NOMO-1 treated with DMSO at 0.1 percent for 48 hours (cell line): ENCODE results near the gene ABCC8.
"Not testable (repeated sequence)": the region's sequence is repeated elsewhere in the genome, so short reads cannot be mapped to it uniquely, and the experiment has no call there.

ENCODE experiments used
- DNase-seq: peaks from one replicate; lab custom pipeline; 2025; ENCODE audit not compliant: unreplicated experiment; lab: John Stamatoyannopoulos, UW

Gene ABCC8

DNA sequence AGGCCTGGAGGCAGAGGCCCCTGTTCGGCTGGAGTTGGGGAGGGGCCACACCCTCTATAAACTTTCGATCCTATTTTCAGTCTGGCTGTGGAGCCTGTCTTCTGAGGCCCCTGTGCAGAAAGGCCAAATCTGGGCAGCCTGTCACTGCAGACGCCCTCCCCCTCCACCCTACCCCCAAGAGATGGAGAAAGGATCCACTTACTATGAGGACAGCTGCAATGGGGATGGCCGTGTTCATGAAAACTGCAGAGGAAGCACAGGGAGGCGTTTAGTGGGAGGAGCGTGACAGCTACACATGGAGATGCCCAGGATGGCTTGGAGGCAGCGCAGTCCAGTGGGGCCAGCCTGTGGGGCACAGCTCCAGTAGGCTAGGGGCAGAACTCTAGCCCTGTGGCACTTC is 44.6 kb downstream of the ABCC8 start:
- DNase-seq: no peak

DNA sequence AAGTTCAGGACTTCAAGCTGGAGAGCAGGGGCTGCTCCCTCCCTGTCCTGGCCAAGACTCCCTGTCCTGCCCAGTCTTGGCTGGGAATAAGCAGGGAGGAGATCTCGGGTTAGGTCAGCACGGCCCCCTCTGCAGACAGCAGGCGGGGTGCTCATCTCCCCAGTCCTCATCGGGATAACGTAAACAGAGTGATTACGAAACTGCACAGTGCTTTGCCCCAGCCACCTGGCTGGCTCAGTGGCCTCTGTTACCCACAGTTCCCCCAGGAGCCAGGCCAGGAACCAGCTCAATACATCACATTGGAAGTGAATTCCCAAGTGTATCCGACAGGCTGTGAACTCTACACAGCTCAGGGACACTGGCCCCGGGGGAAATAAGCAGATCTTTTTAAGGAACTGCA is 45.5 kb downstream of the ABCC8 start:
- no peak for DNase-seq

DNA sequence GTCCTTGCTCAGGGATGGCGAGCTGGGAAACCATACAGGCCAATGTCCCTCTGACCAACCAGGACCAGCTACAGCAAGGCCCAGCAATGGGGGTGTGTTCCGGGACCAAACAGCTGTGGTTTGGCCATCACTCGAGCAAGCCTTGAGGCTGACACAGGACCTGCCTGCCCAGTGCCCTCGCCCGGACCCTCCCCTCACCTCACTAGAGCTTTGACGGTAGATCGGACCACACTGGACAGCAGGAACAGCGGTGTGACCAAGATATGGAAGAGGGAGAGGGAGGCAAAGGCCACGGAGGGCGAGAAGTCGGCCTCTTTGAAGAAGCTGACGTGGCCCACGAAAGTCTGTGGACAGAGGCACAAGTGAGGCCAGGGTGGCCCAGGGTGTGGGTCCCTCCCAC is 46.0 kb downstream of the ABCC8 start:
- no peak for DNase-seq

DNA sequence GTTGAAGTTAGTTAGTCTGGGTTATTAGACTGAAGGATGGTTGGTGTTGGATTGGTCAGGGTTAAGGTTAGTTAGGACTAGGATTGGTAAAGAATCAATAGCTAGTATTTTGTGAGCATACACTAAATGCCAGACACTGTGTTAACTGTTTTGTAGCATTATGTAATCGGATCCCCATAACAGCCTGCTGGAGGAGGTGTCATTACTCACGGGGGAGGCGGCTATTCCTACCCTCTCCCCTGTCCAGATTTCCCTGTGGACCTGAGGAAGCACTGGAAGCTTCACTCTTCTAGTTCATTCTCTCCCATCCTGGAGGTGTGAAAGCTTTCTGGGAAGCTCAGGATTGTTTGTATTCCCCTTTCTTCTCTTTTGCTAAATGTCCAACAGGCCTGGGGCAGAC is 47.7 kb downstream of the ABCC8 start:
- DNase-seq: no peak

DNA sequence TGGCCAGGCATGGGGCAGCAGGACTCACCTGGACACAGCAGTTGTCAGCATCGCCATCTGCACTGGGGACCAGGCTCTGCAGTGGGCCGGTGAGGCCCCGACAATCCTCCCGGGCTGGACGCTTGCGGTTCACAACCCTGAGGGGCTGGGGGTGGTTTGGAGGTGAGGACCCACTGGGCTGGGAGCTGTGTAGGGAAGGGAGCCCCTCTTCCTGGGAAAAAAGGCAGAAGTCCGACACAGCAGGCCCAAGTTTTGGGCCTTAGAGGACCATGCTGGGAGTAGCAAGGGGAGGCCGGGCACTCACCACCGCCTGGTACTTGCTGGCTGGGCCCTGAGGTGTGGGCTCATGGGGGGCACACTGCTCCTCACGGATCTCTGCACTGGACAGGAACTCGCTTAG is 48.4 kb downstream of the ABCC8 start:
- no peak for DNase-seq

DNA sequence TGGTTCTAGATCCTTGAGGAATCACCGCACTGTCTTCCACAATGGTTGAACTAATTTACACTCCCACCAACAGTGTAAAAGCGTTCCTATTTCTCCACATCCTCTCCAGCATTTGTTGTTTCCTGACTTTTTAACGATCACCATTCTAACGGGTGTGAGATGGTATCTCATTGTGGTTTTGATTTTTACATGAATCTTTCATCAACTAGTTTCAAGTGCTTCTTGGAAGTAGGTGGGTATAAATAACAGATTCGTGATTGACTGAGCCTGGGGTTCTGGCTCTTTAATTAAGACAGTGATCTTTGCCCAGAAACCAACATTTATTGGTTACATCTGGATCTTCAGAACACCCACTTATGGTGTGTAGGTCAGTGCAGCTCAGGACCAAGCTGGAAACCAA is 50.4 kb downstream of the ABCC8 start:
- DNase-seq: not testable (repeated sequence)

DNA sequence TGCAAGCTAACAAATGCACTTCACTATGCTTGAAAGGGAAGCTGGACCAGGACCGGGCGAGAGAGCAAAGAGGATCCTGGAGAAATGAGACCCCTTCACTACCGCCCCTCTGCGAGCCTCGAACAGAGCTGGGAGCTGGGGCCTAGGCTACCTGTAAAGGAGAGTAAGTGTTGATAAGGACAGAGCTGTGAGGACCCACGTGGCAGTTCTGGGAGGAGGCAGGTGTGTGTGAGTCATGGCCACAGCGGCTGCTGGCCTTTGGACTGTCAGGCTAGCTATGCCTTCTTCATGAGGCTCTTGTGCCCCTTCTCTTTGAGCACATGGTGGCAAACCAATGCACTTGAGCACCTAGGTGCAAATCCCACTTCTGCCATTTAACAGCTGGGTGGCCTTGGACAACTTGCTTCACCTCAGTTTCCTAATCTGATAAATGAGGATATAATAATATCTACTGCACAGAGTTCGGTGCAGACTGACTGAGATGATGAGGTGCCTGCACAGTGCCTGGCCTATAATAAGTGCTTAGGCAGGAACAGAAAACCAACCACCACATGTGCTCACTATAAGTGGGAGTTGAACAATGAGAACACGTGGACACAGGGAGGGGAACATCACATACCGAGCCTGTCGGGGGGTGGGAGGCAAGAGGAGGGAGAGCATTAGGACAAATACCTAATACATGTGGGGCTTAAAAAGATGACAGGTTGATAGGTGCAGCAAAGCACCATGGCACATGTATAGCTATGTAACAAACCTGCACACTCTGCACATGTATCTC is 52.9 kb downstream of the ABCC8 start:
- DNase-seq: no peak

DNA sequence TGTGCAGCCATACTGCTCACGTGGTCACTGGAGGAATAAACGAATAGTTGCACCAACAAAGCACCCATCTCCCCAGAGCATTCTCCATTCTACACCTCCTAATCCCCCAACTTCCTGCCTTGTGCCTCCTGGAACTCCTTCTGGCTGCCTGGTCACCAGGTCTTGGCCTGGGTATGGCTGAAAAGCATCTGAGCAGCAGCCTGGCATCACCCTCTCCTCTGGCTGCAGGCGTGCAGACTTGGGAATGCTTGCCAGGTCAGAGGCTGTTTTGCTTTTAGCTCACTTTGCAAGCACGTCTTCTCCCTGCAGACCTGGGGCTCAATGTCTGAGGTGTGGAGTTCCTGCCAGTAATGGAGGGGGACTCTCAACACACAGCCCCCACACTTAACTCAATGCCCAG is 54.9 kb downstream of the ABCC8 start:
- DNase-seq: no peak

DNA sequence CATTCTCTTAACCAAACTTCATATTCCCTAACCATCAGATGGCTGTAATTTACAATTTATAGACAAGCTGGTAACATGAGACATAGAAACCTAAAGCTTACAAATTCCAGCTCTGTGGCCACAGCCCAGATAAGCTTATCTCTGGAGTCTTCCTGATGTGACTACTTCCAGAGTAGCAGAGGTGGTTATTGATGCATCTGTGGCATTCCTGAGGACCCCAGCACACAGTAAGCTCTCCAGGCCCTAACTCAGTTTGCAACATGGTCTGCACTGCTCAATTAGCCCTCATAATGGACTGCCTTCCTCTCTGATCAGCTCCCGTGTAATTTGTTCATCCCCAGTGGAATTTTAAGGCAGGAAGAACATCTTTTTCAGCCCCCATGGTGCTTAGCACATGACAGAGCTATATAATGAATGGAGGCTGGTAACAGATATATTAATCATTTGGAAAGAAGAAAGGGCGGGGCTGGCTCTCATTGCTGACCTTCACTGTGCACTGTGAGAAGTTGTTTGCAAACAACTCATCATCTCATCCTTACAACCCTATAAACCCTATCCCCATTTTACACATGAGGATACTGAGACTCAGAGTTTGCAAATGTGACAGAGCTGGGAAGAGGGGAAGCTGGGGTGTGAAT is 58.1 kb downstream of the ABCC8 start:
- no peak for DNase-seq

DNA sequence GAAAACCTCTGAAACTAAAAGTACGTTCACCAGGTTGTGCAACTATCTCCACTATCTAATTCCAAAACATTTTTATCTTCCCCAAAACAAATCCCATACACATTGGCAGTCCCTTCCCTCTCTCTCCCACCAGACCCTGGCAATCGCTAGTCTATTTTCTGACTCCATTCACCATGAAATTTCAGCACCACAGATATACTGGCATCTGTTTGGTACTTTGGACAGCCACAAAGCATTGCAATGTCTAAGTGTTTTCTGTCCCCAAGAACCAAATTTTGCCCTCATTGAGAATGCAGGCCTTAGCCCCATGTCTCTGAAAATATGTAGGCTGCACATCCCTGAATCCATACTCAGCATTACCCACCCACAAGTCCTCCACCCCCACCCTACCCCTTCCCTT is 60.2 kb downstream of the ABCC8 start:
- DNase-seq: no peak

DNA sequence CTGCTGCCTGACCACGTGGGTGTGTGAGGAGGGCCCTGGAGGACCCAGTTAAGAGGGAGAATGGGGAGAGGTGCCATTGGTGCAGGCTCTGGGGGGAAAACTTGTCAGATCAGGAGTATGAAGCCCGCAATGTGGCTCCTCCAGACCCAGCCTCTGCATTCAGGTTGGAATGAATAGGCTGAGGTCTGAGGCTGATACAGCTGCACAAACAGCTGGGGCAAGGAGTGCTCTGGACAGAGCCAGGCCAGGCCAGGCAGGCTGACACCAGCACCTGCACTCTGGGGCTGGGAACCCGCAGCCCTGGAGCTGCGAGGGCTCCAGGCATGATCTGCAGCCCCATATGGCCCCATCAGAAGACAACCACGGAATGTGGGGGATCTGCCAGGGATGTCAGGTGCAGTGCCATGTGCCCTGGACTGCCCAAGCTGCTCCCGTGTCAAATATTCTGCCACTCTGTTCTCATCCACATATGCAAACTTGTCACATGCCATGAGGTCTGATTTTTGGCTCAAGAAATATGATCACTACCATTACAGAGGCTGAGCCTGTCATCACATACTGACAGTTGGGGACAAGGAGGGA is 61.0 kb downstream of the ABCC8 start:
- DNase-seq: no peak

DNA sequence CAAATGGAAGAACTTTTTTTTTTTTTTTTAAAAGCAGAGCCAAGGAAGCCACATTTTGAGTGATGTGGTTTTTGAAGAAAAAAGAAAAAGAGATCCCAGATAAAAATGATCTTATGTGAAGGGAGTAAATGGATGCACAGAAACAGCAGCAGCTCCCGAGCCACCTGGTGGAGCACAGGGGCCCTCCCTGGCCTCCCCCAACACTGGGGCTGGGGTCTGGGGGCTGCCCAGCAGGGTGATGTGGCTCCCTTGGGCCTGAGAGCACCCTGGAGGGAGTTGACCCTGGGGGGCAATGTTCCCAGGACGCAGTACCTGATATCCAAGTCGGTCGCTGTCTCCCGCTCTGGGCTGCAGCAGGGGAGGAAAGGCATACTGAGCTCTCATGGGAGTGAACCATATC is 61.7 kb downstream of the ABCC8 start:
- DNase-seq: no peak

DNA sequence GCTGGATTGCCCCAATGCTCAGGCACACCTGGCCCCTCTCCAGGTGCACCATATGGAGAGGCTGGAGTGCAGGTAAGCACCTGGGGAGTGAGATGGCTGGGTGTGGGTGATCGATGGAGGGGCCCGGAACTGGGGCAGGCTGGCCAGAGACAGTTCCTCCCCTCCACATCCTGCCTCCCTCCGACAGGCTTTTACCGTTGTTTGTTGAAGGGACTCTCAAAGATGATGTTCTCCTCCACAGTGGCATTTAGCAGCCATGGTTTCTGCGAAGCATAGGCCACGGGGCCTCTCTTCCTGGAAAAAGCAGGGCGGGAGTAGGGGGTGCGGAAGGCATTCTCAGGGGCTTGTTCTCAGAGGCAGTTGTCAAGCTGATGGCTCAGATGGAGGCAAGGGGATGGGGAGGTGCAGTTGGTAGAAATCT is 62.3 kb downstream of the ABCC8 start:
- no peak for DNase-seq

DNA sequence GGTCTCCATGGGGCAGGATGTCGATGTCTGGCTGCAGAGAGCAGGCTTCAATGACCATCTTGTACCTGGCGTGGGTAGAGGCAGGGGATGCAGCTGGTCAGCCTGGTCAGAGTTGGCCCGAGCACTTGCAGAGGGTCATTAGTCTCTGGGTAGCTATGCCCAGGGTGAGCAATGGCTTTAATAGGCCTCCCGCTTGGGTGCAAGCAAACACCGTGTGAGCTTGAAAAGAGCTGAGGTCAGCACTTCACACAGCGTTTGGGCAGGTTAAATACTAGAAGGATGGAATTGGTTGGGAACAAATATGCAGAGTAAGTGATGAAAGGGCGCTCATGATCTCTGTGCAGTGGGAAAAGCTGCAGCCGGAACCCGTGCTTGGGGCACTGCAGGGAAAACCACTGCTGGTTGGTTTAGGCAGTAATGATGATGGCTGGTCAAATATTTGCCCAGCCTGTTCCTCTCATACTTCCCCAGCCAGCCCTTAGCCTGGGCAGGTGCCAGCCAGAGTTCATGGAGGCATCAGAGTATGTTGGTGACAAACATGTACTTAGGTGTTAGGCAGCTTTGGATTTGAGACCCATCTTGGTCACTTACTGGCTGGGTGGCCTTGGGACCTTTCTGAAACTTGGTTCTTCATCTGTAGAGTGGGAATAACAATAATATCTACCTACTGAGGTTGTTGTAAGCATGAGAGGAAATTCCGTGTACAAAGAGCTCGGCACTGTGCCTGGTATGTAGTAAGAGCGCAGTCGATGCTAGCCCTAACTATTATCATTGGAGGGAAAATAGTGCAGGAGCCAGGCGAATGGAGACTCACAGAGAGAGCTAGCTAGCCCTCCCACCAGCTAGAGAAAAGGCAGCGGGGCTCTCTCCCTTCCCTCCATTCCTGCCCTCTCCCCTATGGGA is 63.0 kb downstream of the ABCC8 start:
- no peak for DNase-seq

DNA sequence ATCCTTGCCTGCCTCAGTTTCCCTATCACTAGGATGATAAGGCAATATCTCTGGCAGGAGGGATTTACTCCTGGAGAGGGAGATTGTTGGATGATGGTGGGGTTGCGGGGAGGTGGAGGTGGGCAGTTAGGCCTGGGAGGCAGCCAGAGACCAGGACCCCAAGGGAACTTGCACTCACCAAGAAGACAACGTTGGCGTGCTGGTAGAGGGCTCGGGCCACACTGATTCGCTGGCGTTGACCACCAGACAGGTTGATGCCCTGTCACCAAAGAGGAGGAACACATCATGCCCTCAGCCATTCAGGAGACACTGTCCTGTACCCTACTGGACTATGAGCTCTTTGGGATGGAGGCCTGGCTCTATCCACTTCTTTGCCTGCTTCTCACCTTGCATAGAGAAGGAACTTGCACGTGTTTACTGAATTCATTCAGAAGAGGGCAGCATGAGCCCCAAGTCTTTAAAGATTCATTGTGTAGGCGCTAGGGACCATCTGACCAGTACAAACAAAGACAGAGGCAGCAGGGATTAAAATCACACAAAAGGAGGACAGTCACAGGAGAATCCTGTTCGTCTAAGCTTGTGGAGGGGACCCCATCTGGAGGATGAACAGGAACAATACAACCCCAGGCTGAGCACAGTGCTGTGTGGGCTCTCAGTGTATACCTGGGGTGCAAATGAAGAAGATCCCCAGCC is 64.0 kb downstream of the ABCC8 start:
- DNase-seq: no peak

DNA sequence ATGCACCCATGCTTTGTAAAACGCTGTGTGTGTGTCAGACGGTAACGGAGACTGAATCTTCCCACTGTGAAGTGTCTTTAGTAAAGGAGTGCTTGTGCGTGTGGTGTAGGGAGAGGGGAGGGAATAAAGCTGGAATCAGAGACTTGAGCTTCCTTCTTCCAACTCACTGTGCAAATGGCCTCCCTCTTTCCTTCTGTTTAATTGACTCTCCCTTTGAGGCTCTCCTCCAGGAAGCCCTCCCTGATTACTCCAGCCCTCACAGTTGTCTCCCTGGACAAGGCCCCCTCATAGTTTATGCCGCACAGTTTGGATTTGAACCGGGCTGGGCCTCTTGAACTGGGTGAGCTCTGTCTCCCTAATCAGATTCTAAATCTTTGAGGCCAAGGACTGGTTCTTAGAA is 65.2 kb downstream of the ABCC8 start:
- no peak for DNase-seq

DNA sequence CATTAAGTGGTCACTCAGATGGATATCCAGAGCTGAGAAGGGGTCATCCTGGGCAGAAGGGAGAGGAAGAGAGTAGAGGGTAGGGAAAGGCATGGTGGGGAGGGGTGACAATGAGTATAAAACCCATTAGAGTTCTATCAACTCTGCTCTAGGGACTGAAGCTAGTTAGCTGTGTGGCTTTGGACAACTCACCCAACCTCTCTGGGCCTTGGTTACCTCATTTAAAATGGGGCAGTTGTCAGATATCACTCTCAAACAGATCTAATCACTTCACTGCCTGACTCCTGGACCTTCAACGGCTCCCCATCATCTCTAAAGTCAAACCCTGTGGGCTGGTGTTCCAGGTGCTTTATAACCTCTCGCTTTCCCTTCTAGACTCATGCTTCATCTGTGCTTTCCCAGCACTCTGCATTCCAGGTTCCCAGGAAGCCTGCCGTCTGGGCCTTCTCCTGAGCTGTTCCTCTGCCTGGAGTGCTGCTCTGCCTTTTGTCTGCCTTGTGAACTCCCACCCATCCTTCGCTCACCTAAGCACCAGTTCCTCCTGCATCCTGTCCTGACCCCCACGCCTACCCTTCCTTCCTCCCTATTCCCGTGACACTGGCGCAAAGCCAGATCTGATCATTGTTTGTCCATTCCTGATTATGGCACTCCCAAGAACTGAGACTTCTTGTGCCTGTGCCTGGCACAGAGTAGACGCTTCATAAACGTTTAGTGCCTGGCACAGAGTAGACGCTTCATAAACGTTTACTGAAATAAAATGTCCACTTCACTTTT is 65.9 kb downstream of the ABCC8 start:
- no peak for DNase-seq

DNA sequence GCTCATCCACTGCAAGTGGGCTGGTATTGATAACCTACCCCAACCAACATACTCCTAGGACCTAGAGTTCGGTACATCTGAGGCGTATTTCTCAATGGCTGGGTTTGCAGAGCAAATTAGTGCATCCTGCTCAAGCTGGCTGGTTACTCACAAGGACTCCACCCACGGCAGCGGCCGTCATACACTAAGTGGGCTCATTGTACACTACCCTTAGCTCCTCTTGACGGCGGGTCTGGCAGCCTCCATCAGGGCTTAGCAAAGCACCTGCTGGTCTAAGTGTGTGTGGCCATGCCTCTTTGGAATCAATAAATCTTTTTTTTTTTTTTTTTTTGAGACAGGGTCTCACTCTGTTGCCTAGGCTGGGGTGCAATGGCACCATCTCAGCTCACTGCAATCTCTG is 68.0 kb downstream of the ABCC8 start:
- DNase-seq: no peak

DNA sequence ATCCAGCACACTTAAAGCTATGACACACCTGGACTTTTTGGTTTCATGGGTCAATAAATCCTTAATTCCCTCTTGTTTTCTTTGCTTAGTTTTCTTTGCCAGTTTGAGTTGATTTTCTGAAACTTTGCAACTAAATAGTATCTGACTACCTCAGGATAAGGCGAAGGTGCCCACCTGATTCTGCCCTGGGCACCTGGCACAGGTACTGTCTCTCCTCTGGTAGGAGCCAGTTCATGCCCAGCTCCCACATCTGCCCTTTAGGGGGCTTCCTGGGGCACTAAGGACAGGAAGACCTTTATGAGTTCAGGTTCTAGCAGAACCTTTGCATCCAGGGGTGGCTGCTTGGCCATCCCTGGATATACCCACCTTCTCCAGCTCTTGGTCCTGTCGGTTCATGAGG is 68.6 kb downstream of the ABCC8 start:
- DNase-seq: no peak

DNA sequence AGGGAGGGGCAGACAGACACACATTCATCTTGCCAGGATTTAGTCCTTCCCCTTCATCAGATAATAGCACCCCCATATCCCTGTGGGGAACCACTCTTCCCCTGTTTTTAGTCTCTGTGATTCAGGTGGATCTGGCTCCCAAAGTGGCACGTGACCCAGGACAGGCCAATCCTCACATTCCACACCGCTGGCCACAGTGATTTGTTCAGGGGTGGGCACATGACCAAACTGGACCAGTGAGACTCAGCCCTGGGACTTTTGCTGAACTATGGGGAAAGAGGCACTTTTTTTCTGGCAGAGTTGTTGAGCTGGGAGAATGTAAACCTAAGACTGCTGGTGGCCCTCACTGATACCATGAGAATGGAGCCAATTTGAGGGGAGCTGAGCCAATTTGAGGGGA is 69.1 kb downstream of the ABCC8 start:
- DNase-seq: no peak
